ENCODE data around the gene ACYP1. TPM values are rescaled to one million over a fixed set of nuclear protein-coding genes. Genes with fewer than 3 reads are reported as not detected.
"Not testable (repeated sequence)": the region's sequence is repeated elsewhere in the genome, so short reads cannot be mapped to it uniquely, and the experiment has no call there.

The ACYP1 gene
- total RNA-seq, 2 experiments from 2014 or later: 52.7 to 53.8 TPM

DNA sequence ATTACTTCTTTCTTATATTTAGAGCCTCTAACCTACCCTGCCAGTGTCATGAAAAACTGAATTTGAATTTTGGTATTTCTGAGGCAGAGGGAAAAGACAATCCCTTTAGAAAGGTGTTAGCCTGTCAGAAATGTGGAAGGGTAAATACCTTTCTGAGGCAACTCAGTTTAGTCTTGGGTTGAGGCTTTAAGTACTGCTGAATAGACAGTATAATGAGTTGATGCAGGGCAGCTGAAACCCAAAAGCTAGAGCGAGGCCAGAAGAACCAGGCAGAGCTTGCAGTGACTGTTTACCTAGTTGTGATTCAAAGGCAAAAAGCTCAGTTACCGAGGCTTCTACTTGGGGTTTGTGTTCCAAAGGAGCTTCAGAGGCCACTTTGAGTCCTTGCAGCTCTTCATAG, 24.3 kb upstream of the ACYP1 start:
- Mint-ChIP-seq H3K36me3 (ENCODE audit: low read depth) (peaks cover 53% of the 10 kb centered on the region), H3K4me3 (no peak overlapping the region), H3K27ac (no peak overlapping the region), H3K27me3 (no peaks in the 10 kb centered on the region), H3K9me3 (no peaks in the 10 kb centered on the region), H3K4me1 (no peaks in the 10 kb centered on the region)
- ChIA-PET POLR2A (interaction anchor here (0.8 to 2.1 kb wide), 5 partner anchors 19 to 206 kb away, joined by 3 to 8 read pairs (median 3); partner anchors contain the start of genes EIF2B2, NEK9 and ZC2HC1C), CTCF (interaction anchor here (0.6 to 11.0 kb wide), 36 partner anchors 10 to 227 kb away, joined by 3 to 99 read pairs (median 6); partner anchors contain the start of genes ACYP1, DLST, MLH3 and PGF)
- no peak for DNase-seq

DNA sequence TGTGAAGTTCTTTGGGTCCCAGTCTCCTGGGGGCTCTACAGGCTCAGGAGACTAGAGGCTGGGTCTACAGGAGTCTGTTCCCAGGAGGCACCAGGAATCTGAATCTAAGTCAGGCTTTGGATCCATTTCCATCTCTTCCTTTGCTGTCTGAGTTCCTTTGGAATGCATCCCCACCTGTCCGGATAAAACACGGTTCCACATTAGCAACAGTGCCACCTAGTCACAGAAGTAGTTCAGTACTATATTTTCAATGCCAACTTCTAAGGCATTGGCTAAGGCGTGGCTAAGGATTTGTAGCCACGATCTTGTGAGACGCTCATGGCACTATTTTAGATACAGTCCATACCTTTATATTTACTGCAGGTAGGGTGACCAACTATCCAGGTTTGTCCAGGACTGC, 20.7 kb upstream of the ACYP1 start:
- no peak overlapping the region for H3K27ac Mint-ChIP-seq
- H3K36me3 Mint-ChIP-seq (ENCODE audit: low read depth): peaks cover 58% of the 10 kb centered on the region
- DNase-seq: no peak
- CTCF ChIA-PET: interaction anchor here (11.0 kb wide), 1 partner anchor 224 kb away, joined by 99 read pairs; no protein-coding TSS in a partner anchor
- H3K9me3 Mint-ChIP-seq: no peaks in the 10 kb centered on the region
- H3K4me3 Mint-ChIP-seq: no peak overlapping the region
- POLR2A ChIA-PET: no interaction called here
- no peaks in the 10 kb centered on the region for H3K27me3 Mint-ChIP-seq
- H3K4me1 Mint-ChIP-seq: no peaks in the 10 kb centered on the region

DNA sequence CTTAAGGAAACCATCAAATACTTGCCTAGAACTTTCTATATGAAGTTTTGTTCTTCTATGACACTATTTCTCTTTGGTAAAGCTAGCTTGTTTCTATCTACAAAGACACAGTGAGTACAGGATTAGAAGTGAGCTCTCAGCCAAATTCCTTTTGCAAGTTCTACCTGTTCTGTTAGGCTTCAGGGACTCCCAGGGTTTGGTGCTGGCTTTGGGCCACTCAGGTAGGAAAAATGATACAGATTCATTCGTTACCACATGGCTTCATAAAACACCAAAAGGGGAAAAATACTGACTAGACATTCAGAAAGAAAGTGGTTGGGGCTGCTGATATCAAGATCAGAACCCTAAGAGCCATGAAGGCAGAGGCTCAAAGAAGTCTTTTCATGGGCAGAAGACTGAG, 19.4 kb upstream of the ACYP1 start:
- no peak overlapping the region for H3K4me3 Mint-ChIP-seq
- H3K27me3 Mint-ChIP-seq: no peaks in the 10 kb centered on the region
- no peaks in the 10 kb centered on the region for H3K9me3 Mint-ChIP-seq
- CTCF ChIA-PET: interaction anchor here (1.1 to 11.0 kb wide), 3 partner anchors 145 to 222 kb away, joined by 3 to 99 read pairs (median 4); no protein-coding TSS in a partner anchor
- peaks cover 55% of the 10 kb centered on the region for H3K36me3 Mint-ChIP-seq (ENCODE audit: low read depth)
- POLR2A ChIA-PET: interaction anchor here (2.2 kb wide), 1 partner anchor 14 kb away, joined by 7 read pairs; the partner anchor contains the start of gene ZC2HC1C
- H3K27ac Mint-ChIP-seq: no peak overlapping the region
- no peaks in the 10 kb centered on the region for H3K4me1 Mint-ChIP-seq
- DNase-seq: no peak

DNA sequence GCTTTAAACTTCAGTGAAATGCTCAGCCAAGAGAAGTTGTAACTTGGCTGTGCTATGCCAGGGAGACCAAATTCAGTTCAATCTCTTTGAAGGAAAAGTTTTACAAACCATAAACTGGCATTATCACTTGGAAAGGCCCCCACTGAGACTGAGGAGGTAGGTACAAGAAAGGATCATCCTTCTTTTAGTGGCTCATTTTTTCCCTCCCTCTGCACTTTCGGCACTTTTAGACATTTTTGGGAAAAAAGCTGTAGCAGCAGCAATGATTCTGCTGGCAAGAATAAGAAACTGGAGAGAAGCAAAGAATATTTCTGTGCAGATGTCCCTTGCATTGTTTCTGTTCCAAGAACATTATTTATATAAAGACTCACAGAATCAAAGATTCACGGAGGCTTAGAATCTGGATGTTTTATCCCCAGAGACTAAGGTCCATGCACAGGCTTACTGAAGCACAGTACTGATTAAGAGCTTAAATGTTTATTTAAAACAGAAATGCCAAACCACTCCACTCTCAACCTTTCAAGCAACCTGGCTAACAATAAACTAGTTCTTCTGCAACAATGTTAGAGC, 17.9 kb upstream of the ACYP1 start:
- H3K4me3 Mint-ChIP-seq: no peak overlapping the region
- CTCF ChIA-PET: interaction anchor here (1.4 to 1.5 kb wide), 2 partner anchors 137 to 143 kb away, joined by 3 to 4 read pairs; no protein-coding TSS in a partner anchor
- H3K36me3 Mint-ChIP-seq (ENCODE audit: low read depth): peaks cover 45% of the 10 kb centered on the region

DNA sequence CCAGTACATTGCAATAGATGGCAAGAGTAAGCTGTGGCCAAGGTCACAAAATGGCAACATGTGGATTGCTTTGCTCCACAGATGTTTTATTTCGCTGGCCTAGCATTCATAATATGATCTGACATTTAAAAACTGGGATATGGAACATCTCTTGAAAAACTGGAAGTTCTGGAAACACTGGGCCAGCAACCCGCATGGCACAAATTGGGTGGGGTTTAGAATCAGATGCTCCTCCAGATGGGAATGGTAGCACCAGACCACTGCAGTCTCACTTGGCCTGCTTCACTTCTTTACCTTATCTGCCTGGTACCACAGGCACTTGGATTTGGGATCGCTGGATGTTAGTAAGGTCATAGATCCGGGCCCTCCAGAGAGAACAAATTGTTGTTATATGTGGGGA, 15.7 kb upstream of the ACYP1 start:
- ChIA-PET CTCF (interaction anchor here (0.7 to 2.5 kb wide), 2 partner anchors 9 to 57 kb away, joined by 4 to 16 read pairs; no protein-coding TSS in a partner anchor), POLR2A (interaction anchor here (0.9 to 2.0 kb wide), 3 partner anchors 10 to 47 kb away, joined by 3 to 4 read pairs (median 4); partner anchors contain the start of genes ACYP1, NEK9 and ZC2HC1C)
- Mint-ChIP-seq H3K9me3 (no peaks in the 10 kb centered on the region), H3K27me3 (no peaks in the 10 kb centered on the region), H3K27ac (no peak overlapping the region), H3K4me1 (no peaks in the 10 kb centered on the region), H3K36me3 (ENCODE audit: low read depth) (peaks cover 28% of the 10 kb centered on the region), H3K4me3 (no peak overlapping the region)
- DNase-seq: no peak

More for the DNA sequence above, 17.9 kb upstream of the ACYP1 start:
- H3K27ac Mint-ChIP-seq: no peak overlapping the region
- H3K9me3 Mint-ChIP-seq: no peaks in the 10 kb centered on the region
- DNase-seq: no peak
- no peaks in the 10 kb centered on the region for H3K4me1 Mint-ChIP-seq
- POLR2A ChIA-PET: interaction anchor here (2.2 kb wide), 1 partner anchor 12 kb away, joined by 7 read pairs; the partner anchor contains the start of gene ZC2HC1C
- H3K27me3 Mint-ChIP-seq: no peaks in the 10 kb centered on the region

DNA sequence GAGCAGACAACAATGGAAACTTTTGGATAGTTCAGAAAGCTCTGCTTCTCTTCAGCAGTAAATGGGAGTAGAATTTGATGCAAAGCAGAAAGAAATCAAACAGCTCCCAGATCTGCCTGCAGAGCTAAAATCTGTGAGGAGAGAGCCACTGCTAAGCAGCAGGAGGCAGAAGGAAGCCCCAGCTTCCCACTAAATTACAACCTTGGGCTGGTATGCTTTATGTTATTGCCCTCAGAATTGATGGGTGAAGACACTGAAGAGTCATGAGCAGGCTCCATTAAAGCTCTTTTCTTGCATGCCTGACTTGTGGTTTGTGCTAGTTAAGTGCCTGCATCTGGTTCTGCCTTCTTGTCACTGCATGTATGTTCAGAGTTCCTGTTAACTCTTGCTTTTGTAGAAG, 14.0 kb upstream of the ACYP1 start:
- Mint-ChIP-seq H3K9me3 (no peaks in the 10 kb centered on the region), H3K27me3 (no peaks in the 10 kb centered on the region), H3K4me3 (no peak overlapping the region), H3K36me3 (ENCODE audit: low read depth) (peaks cover 13% of the 10 kb centered on the region), H3K27ac (no peak overlapping the region), H3K4me1 (no peaks in the 10 kb centered on the region)
- POLR2A ChIA-PET: interaction anchor here (1.0 to 2.0 kb wide), 2 partner anchors 8 to 14 kb away, joined by 3 to 4 read pairs; partner anchors contain the start of genes ACYP1 and ZC2HC1C
- CTCF ChIA-PET: interaction anchor here (1.0 to 2.5 kb wide), 3 partner anchors 11 to 199 kb away, joined by 3 to 16 read pairs (median 3); no protein-coding TSS in a partner anchor
- DNase-seq: no peak

DNA sequence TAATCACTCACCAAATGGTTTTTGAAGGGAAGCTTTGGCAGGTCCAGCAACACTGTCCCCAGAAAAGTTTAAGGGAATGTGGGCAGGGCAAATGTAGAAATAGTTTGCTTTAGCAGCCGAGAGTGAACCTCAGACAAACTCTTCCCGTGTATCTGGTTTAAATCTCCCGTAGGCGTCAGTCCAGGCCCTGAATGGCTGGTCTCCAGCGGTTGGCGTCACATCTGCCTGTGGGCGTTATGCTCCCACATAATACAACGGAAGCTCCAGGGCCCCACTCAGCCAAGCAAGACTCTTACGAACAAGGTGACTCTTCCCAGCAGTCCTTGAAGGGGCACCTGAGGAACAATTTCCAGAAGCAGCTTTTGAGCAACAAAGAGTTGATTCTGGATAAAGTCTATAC, 6.6 kb upstream of the ACYP1 start:
- Mint-ChIP-seq H3K4me1 (peaks cover 10% of the 10 kb centered on the region), H3K27me3 (no peaks in the 10 kb centered on the region), H3K36me3 (ENCODE audit: low read depth) (no peaks in the 10 kb centered on the region), H3K27ac (no peak overlapping the region), H3K9me3 (no peaks in the 10 kb centered on the region), H3K4me3 (peak overlapping the region; percentile 22)
- no peak for DNase-seq
- ChIA-PET POLR2A (interaction anchor here (1.7 to 3.6 kb wide), 5 partner anchors 13 to 129 kb away, joined by 7 to 22 read pairs (median 10); partner anchors contain the start of genes EIF2B2 and NEK9), CTCF (interaction anchor here (1.0 to 2.3 kb wide), 5 partner anchors 18 to 455 kb away, joined by 3 to 10 read pairs (median 5); no protein-coding TSS in a partner anchor)

DNA sequence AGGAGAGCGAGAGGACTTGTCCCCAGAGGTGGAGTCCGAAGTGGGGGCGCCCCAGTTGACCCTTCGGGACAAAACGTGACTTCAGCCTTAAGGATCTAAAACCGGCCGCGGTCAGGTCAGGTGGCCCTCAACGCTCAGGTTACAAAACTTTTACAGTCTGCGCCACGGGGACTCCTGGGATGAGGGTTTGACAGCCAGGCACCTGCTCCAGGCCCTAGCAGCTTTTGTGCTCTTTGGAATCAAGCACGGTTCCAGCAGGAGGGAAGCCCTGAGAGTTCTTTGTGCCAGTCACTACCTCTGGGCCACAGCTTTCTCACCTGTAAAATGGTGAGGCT, 6.0 kb upstream of the ACYP1 start:
- ChIA-PET CTCF (interaction anchor here (0.9 to 2.3 kb wide), 8 partner anchors 19 to 455 kb away, joined by 3 to 10 read pairs (median 4); partner anchors contain the start of genes MLH3 and RPS6KL1), POLR2A (interaction anchor here (0.7 to 3.6 kb wide), 13 partner anchors 8 to 187 kb away, joined by 3 to 22 read pairs (median 7); partner anchors contain the start of genes EIF2B2, MLH3 and NEK9)
- H3K27ac Mint-ChIP-seq: no peak overlapping the region
- H3K4me1 Mint-ChIP-seq: peaks cover 14% of the 10 kb centered on the region
- no peaks in the 10 kb centered on the region for H3K36me3 Mint-ChIP-seq (ENCODE audit: low read depth)
- no peaks in the 10 kb centered on the region for H3K27me3 Mint-ChIP-seq
- DNase-seq: no peak
- no peak overlapping the region for H3K4me3 Mint-ChIP-seq
- no peaks in the 10 kb centered on the region for H3K9me3 Mint-ChIP-seq

DNA sequence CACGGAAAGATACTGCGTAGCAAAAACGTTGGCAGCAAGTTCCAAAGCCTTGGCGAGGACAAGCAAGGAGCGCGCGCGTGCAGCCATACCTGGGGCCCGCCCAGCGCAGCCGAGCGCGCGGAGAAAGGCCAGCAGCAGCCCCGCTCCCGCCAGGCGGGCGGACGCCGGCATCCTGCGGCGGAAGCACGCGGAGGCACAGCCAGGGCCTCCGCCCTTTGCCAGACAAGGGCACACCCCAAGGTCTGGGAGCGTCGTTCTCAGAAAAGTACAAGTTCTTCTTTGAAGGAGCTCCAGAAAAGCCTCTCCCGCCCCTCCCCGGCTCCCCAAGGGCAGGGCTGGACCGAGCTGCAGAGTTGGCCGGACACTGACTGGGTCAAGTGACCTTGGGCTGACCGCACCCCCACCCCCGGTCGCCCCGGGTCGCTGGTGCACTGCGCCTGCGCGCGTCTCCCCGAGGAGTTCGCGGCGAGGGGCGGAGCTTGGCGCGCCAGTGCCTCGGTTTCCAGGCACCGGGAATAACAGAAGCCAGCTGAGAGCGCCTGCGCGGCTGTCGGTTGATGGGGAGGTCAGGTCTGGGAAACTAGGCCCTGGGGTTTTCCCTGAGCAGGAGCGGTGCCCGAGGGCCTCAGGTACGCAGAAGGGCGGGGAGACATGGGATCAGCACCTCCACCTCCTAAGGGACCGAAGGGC, 5.4 kb upstream of the ACYP1 start, which contains the start of gene ZC2HC1C:
Gene ZC2HC1C, plus strand, starts transcription at position 521 of the 690 bp plus-strand sequence. CDS start 933 bp downstream, outside the sequence.
- Mint-ChIP-seq H3K9me3 (no peaks in the 10 kb centered on the region), H3K36me3 (ENCODE audit: low read depth) (no peaks in the 10 kb centered on the region), H3K27ac (no peak within 1 kb of the TSS), H3K27me3 (no peaks in the 10 kb centered on the region), H3K4me1 (peaks cover 17% of the 10 kb centered on the region), H3K4me3 (peak within 1 kb of the TSS; percentile 22)
- CTCF ChIA-PET: interaction anchor here (0.9 to 2.3 kb wide), 7 partner anchors 19 to 230 kb away, joined by 3 to 10 read pairs (median 5); partner anchors contain the start of genes MLH3 and RPS6KL1
- POLR2A ChIA-PET: interaction anchor here (0.7 to 3.6 kb wide), 14 partner anchors 9 to 188 kb away, joined by 3 to 22 read pairs (median 7); partner anchors contain the start of genes EIF2B2, MLH3 and NEK9
- DNase-seq: peak; percentile 73

DNA sequence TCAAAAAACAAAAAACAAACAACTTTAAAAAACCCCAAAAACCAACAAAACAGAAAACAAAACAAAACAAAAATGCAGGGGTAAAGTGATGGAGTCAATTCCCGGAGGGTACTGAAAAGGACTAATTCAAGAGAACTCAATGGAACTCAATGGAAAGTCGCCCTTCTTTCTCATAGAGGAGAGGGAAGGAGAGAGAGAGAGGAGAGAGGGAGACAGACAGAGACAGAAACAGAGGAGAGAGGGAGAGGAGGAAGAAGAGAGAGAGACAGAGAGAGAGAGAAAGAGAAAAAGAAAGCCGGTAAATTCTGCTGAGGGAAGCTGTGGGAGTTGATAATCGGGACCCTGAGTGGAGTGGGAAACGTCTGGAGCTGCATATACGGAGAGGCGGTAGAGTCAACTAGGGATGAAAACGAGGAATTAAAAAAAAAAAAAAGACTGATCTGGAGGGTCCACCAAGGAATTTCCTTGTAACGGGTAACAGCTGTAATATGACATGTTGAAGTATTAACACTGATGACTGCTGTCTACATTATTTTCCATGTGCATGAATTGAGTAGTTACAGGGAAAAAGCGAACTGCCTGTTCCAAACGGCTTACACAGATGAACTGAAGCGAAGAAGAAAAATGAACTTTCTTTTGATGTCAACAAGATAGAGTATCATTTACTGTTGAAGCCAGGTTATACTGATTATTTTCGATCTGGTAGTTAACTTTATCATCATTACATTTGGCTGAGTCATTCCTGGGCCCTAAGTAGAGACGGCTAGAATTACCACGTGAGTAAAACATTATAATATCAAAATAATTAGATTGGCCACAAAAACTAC, 4.7 kb upstream of the ACYP1 start:
- Mint-ChIP-seq H3K4me1 (peaks cover 23% of the 10 kb centered on the region), H3K27ac (no peak overlapping the region), H3K4me3 (no peak overlapping the region), H3K27me3 (no peaks in the 10 kb centered on the region), H3K9me3 (no peaks in the 10 kb centered on the region), H3K36me3 (ENCODE audit: low read depth) (peaks cover 4% of the 10 kb centered on the region)
- DNase-seq: no peak
- ChIA-PET CTCF (interaction anchor here (0.9 to 1.8 kb wide), 3 partner anchors 18 to 231 kb away, joined by 3 to 5 read pairs (median 4); partner anchors contain the start of genes MLH3 and RPS6KL1), POLR2A (interaction anchor here (0.7 to 3.6 kb wide), 10 partner anchors 10 to 498 kb away, joined by 3 to 22 read pairs (median 7); partner anchors contain the start of gene EIF2B2)

DNA sequence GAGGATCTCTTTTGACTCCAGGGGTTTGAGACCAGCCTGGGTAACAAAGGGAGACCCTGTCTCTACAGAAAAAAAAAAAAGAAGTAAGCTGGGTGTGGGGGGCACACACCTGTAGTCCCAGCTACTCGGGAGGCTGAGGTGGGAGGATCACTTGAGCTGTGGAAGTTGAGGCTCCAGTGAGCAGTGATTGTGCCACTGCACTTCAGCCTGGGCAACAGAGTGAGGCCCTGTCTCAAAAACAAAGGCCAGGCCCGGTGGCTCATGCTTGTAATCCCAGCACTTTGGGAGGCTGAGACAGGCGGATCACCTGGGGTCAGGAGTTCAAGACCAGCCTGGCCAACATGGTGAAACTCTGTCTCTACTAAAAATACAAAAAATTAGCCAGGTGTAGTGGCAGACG, 3.9 kb upstream of the ACYP1 start:
- H3K4me1 Mint-ChIP-seq: peaks cover 28% of the 10 kb centered on the region
- H3K36me3 Mint-ChIP-seq (ENCODE audit: low read depth); H3K4me3 Mint-ChIP-seq; H3K27me3 Mint-ChIP-seq; DNase-seq; CTCF ChIA-PET; H3K27ac Mint-ChIP-seq; H3K9me3 Mint-ChIP-seq: not testable (repeated sequence)
- POLR2A ChIA-PET: interaction anchor here (0.7 to 3.6 kb wide), 4 partner anchors 64 to 499 kb away, joined by 3 to 22 read pairs (median 5); partner anchors contain the start of gene EIF2B2

DNA sequence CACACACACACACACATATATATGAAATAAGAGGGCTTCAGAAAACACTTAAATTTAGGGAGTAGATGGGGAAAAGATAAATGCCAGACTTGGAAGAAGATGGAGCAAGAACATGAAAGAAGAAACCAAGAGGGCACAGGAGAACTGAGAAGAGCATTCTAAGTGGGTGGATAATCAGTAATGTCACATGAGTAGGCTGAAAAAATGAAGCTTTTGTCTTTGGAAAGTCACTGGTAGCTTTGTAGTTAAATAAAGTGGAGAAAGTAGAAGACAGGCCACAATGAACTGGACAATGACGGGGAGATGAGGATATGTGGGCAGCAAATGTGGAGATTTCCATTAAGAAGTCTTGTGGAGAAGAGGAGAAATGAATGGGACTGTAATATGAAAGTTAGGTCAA, 3.4 kb upstream of the ACYP1 start:
- Mint-ChIP-seq H3K4me3 (no peak overlapping the region), H3K27ac (no peak overlapping the region), H3K27me3 (no peaks in the 10 kb centered on the region), H3K36me3 (ENCODE audit: low read depth) (peaks cover 9% of the 10 kb centered on the region), H3K9me3 (no peaks in the 10 kb centered on the region), H3K4me1 (peaks cover 31% of the 10 kb centered on the region)
- ChIA-PET CTCF (no interaction called here), POLR2A (interaction anchor here (3.6 kb wide), 1 partner anchor 64 kb away, joined by 22 read pairs; the partner anchor contains the start of gene EIF2B2)
- no peak for DNase-seq

Data from activated CD4-positive, alpha-beta memory T cell treated with anti-CD3 and anti-CD28 coated beads, Interleukin-2, amount 10 ng/mL, durations not matched to agents 7 days and 5 days (primary cell).